Endothelial cell of umbilical vein (primary cell): ENCODE data around the gene LCN12. TPM values are rescaled to one million over a fixed set of nuclear protein-coding genes. Genes with fewer than 3 reads are reported as not detected.

Source experiments
- BruUV-seq: library from RNA; stranded (reverse); fragments of 400-500 nt; replicated peaks from 2 replicates; lab custom pipeline; 2021; lab: Mats Ljungman, UMichigan
- CTCF ChIA-PET: fragments of 300-600, 350-600 bp; sonication (Branson Sonifier 250); formaldehyde crosslinking; loops from one replicate; lab custom pipeline; 2021; ENCODE audit warnings: antibody characterized with exemption, inconsistent platforms; lab: Charles Lee
- POLR2A ChIA-PET: fragments of 300-600, 350-600 bp; sonication (Branson Sonifier 250); formaldehyde crosslinking; loops from one replicate; lab custom pipeline; 2021; ENCODE audit warnings: antibody characterized with exemption, inconsistent platforms; lab: Charles Lee
- DNase-seq: peaks from one replicate; pipeline ENCODE4 v3.0.0-alpha.2; 2011; ENCODE audit warnings: low read depth, low spot score
- FAIRE-seq: peaks from 2 replicates; lab custom pipeline; 2011; peaks lifted over from hg19 to GRCh38; lab: Jason Lieb, UNC
- H2AFZ ChIP-seq: 2 replicates; pipeline ENCODE4 v1.6.0; 2012; ENCODE audit warnings: low read depth, low read length, control low read depth, inconsistent platforms
- H3K27ac ChIP-seq: 2 replicates; pipeline ENCODE4 v1.5.1; 2011; ENCODE audit warnings: low read depth, mild to moderate bottlenecking, control low read depth, low read length, moderate library complexity; ENCODE audit not compliant: insufficient read depth
- H3K27me3 ChIP-seq, 2 experiments: 2 replicates each; pipeline versions ENCODE4 v1.6.0 to v1.6.1; 2011; ENCODE audit warnings: low read length in 2 of 2, mixed read lengths in 1 of 2; ENCODE audit not compliant: control insufficient read depth in 2 of 2, insufficient read depth in 2 of 2
- H3K36me3 ChIP-seq, 2 experiments: 2 replicates in 1 of 2; 3 replicates in 1 of 2; pipeline ENCODE4 v1.5.1; 2011; ENCODE audit warnings: low read length in 2 of 2, mild to moderate bottlenecking in 1 of 2, moderate library complexity in 1 of 2; ENCODE audit not compliant: control insufficient read depth in 2 of 2, insufficient read depth in 2 of 2; ENCODE audit errors: extremely low read depth in 1 of 2
- H3K4me1 ChIP-seq: 3 replicates; pipeline ENCODE4 v1.5.1; 2011; ENCODE audit warnings: mild to moderate bottlenecking, low read length; ENCODE audit not compliant: control insufficient read depth, insufficient read depth; ENCODE audit errors: extremely low read depth
- H3K4me2 ChIP-seq: 2 replicates; pipeline ENCODE4 v1.6.1; 2011; ENCODE audit warnings: low read length, control low read depth, mixed read lengths; ENCODE audit not compliant: insufficient read depth
- H3K4me3 ChIP-seq, 3 experiments: fragments of 200-600 bp in 1 of 3; sonication (generic), shearing (Covaris generic) in 1 of 3; replicated peaks in 1 of 3; 2 replicates each; pipeline ENCODE4 v1.5.1; 2011 to 2016; ENCODE audit warnings: control low read depth in 3 of 3, low read length in 3 of 3, mild to moderate bottlenecking in 2 of 3, inconsistent platforms in 1 of 3, low read depth in 1 of 3, moderate library complexity in 1 of 3; ENCODE audit not compliant: insufficient read depth in 1 of 3
- H3K79me2 ChIP-seq: 2 replicates; pipeline ENCODE4 v1.6.0; 2012; ENCODE audit warnings: low read length, inconsistent platforms; ENCODE audit not compliant: control insufficient read depth, insufficient read depth
- H3K9ac ChIP-seq: replicated peaks from 2 replicates; pipeline ENCODE3; 2011; ENCODE audit warnings: low read length, control low read depth; ENCODE audit not compliant: insufficient read depth; ENCODE audit errors: extremely low read depth
- H3K9me1 ChIP-seq: replicated peaks from 3 replicates; pipeline ENCODE4 v1.6.0; 2011; ENCODE audit warnings: mild to moderate bottlenecking, low read length; ENCODE audit not compliant: control insufficient read depth, insufficient read depth; ENCODE audit errors: extremely low read depth
- H3K9me3 ChIP-seq: replicated peaks from 2 replicates; pipeline ENCODE4 v1.5.1; 2012; ENCODE audit warnings: low read length, inconsistent platforms; ENCODE audit not compliant: control insufficient read depth, insufficient read depth
- H4K20me1 ChIP-seq: replicated peaks from 2 replicates; pipeline ENCODE3; 2011; ENCODE audit warnings: mild to moderate bottlenecking, low read length; ENCODE audit not compliant: control insufficient read depth, insufficient read depth; ENCODE audit errors: extremely low read depth
- EZH2 ChIP-seq: IDR thresholded peaks from 2 replicates; pipeline ENCODE4 v1.6.1; 2012; ENCODE audit warnings: borderline replicate concordance, low read depth, mild to moderate bottlenecking, moderate library complexity, low read length, inconsistent platforms; ENCODE audit not compliant: severe bottlenecking
- FOS ChIP-seq: IDR thresholded peaks from 2 replicates; pipeline ENCODE4 v1.6.1; 2011; ENCODE audit warnings: mild to moderate bottlenecking, low read length, moderate library complexity, borderline replicate concordance; ENCODE audit not compliant: insufficient read depth
- GATA2 ChIP-seq: IDR thresholded peaks from 2 replicates; pipeline ENCODE4 v1.7.0; 2011; ENCODE audit warnings: low read depth, mild to moderate bottlenecking, moderate library complexity, mixed read lengths, low read length; ENCODE audit not compliant: insufficient read length, insufficient read depth
- JUN ChIP-seq: IDR thresholded peaks from 2 replicates; pipeline ENCODE4 v1.6.1; 2011; ENCODE audit warnings: borderline replicate concordance, low read depth; ENCODE audit not compliant: insufficient read length, insufficient read depth
- MYC ChIP-seq: IDR thresholded peaks from one replicate; pipeline ENCODE4 v1.6.1; 2011; ENCODE audit warnings: mild to moderate bottlenecking, low read depth, low read length
- POLR2A ChIP-seq: IDR thresholded peaks from 2 replicates; pipeline ENCODE4 v1.6.1; 2012; ENCODE audit warnings: low read depth, mild to moderate bottlenecking, control low read depth, low read length
- POLR2AphosphoS5 ChIP-seq: IDR thresholded peaks from 2 replicates; pipeline ENCODE4 v1.6.1; 2012; ENCODE audit warnings: low read depth, mild to moderate bottlenecking, control low read depth, low read length, moderate library complexity; ENCODE audit not compliant: insufficient read depth
- dilution Hi-C: fragments of 300-500 bp; cut with MboI; formaldehyde crosslinking; loops from one replicate; pipeline ENCODE4 v1.15.0; 2019; ENCODE audit warnings: low sequenced_read_pairs; ENCODE audit not compliant: extremely low pct_ligation_motif_present
- intact Hi-C: fragments of 100-400 bp; cut with micrococcal nuclease; formaldehyde crosslinking; loops from one replicate; pipeline ENCODE4 v1.10.0; 2022
- polyA plus RNA-seq, 4 experiments: library from polyadenylated mRNA; depleted of rRNA in 3 of 4; stranded (reverse) in 3 of 4; unstranded in 1 of 4; fragments of >200 nt; gene quantifications; 2 replicates each; pipeline versions ENCODE4 v1.2.1 to v1.2.3, GENCODE V29; 2011 to 2012; ENCODE audit warnings: missing spikeins in 1 of 4
- total RNA-seq: library from RNA; stranded (reverse); gene quantifications from 2 replicates; pipeline ENCODE4 v1.2.3, GENCODE V29; 2021
- TF ChIP-seq, protein P1 (sequence below): IDR thresholded peaks from 2 replicates; pipeline ENCODE4 v1.6.1; 2011; ENCODE audit not compliant: insufficient read depth, insufficient read length
- TF ChIP-seq, protein P2 (sequence below), 2 donors: IDR thresholded peaks; 1 replicate in 1 of 2; 2 replicates in 1 of 2; pipeline ENCODE4 v1.5.1; 2011; ENCODE audit warnings: low read length in 2 of 2, mild to moderate bottlenecking in 2 of 2, moderate library complexity in 2 of 2, control low read depth in 1 of 2, inconsistent platforms in 1 of 2, low read depth in 1 of 2; ENCODE audit not compliant: insufficient read depth in 1 of 2; ENCODE audit errors: extremely low read depth in 1 of 2

LCN12 gene
- total and polyA plus RNA-seq, 2 donors (not counting 3 experiments of a cell fraction or from before 2014, with no cell fraction given): 0.35 to 0.52 TPM

DNA sequence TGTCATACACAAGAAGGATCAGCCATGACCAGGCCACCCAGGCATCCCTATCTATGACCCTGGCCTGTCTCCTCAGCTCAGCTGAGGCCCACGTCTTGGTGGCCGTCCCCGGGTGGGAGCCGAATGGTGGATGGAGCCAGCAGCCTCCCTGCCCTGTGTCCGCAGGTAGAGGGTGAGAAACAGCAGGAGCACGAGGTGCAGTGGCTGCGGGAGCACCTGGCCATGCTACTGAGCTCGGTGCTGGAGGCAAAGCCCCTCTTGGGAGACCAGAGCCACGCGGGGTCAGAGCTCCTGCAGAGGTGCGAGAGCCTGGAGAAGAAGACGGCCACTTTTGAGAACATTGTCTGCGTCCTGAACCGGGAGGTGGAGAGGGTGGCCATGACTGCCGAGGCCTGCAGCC lies 32.0 kb upstream of the LCN12 start:
- no peak overlapping the region for H3K27ac ChIP-seq
- TF ChIP-seq, protein P1, sequence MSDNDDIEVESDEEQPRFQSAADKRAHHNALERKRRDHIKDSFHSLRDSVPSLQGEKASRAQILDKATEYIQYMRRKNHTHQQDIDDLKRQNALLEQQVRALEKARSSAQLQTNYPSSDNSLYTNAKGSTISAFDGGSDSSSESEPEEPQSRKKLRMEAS: no peak
- TF ChIP-seq MYC (no peak), POLR2A (no peak), FOS (no peak), GATA2 (no peak), EZH2 (no peak), POLR2AphosphoS5 (no peak), JUN (no peak)
- TF ChIP-seq, protein P2, sequence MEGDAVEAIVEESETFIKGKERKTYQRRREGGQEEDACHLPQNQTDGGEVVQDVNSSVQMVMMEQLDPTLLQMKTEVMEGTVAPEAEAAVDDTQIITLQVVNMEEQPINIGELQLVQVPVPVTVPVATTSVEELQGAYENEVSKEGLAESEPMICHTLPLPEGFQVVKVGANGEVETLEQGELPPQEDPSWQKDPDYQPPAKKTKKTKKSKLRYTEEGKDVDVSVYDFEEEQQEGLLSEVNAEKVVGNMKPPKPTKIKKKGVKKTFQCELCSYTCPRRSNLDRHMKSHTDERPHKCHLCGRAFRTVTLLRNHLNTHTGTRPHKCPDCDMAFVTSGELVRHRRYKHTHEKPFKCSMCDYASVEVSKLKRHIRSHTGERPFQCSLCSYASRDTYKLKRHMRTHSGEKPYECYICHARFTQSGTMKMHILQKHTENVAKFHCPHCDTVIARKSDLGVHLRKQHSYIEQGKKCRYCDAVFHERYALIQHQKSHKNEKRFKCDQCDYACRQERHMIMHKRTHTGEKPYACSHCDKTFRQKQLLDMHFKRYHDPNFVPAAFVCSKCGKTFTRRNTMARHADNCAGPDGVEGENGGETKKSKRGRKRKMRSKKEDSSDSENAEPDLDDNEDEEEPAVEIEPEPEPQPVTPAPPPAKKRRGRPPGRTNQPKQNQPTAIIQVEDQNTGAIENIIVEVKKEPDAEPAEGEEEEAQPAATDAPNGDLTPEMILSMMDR (IDR thresholded peaks at IDR 0.05; ENCODE audit: extremely low read depth in 1 of 2, insufficient read depth in 1 of 2, low read depth in 1 of 2, low read length in 2 of 2): no peak
- no peaks in the 10 kb centered on the region for H3K79me2 ChIP-seq
- no peak for DNase-seq
- H3K9me1 ChIP-seq: no peaks in the 10 kb centered on the region
- intact Hi-C loops (no loop called here), dilution Hi-C loops (no loop called here)
- H3K27me3 ChIP-seq: no peaks in the 10 kb centered on the region
- H3K9ac ChIP-seq: no peak overlapping the region
- no peaks in the 10 kb centered on the region for H3K4me1 ChIP-seq
- CTCF ChIA-PET: interaction anchor here (1.5 kb wide), 1 partner anchor 19 kb away, joined by 3 read pairs; no protein-coding TSS in a partner anchor
- H3K36me3 ChIP-seq: peaks cover 0 to 43% of the 10 kb centered on the region in 2 experiments
- BruUV-seq: no TSS peak
- no peak for FAIRE-seq
- POLR2A ChIA-PET: interaction anchor here (0.5 kb wide), 1 partner anchor 31 kb away, joined by 7 read pairs; no protein-coding TSS in a partner anchor
- H3K4me3 ChIP-seq: no peak overlapping the region
- no peaks in the 10 kb centered on the region for H3K9me3 ChIP-seq
- H3K4me2 ChIP-seq: no peak overlapping the region
- H2AFZ ChIP-seq: no peak overlapping the region
- H4K20me1 ChIP-seq: no peaks in the 10 kb centered on the region
